Measurements from ENCODE around the gene TFR2. TPM values are rescaled to one million over a fixed set of nuclear protein-coding genes. Genes with fewer than 3 reads are reported as not detected.

Gene TFR2
- total RNA-seq, 1 donor from 2014 or later, result 0.34 TPM

- no peaks in the 10 kb centered on the region for H3K9me3 Mint-ChIP-seq
- no peak overlapping the region for H3K4me3 Mint-ChIP-seq
- peaks cover 25% of the 10 kb centered on the region for H3F3A ChIP-seq (ENCODE audit: low read depth)
Observed at GRCh38 chr7:100600730-100601038, 40.7 kb downstream of the TFR2 start.

GRCh38 chr7:100599911-100600729 is 41.2 kb downstream of the TFR2 start:
- peak; percentile 11 for DNase-seq (ENCODE audit: low spot score)
- TF ChIP-seq EZH2 (IDR thresholded peaks at IDR 0.05) (no peak), CTCF (IDR thresholded peaks at IDR 0.05) (peak; percentile 24)
- Histone ChIP-seq H3K79me2 (ENCODE audit: low read depth) (no peaks in the 10 kb centered on the region), H3K4me2 (no peak overlapping the region), H3K9ac (no peak overlapping the region), H3K36me3 (no peaks in the 10 kb centered on the region), H3K27ac (no peak overlapping the region), H3K27me3 (peaks cover 10% of the 10 kb centered on the region), H3K4me3 (no peak overlapping the region), H3K4me1 (peaks cover 24% of the 10 kb centered on the region), H2AFZ (replicated peaks) (no peak overlapping the region), H3K9me3 (ENCODE audit: low read depth) (no peaks in the 10 kb centered on the region), H4K20me1 (ENCODE audit: low read depth) (no peaks in the 10 kb centered on the region), H3F3A (ENCODE audit: low read depth) (peaks cover 19% of the 10 kb centered on the region)
- Mint-ChIP-seq H3K27me3 (ENCODE audit: insufficient read depth, low read depth) (peaks cover 4% of the 10 kb centered on the region), H3K9me3 (no peaks in the 10 kb centered on the region), H3K36me3 (no peaks in the 10 kb centered on the region), H3K4me3 (no peak overlapping the region), H3K27ac (no peak overlapping the region), H3K4me1 (peaks cover 31% of the 10 kb centered on the region)

More at GRCh38 chr7:100600730-100601038, 40.7 kb downstream of the TFR2 start:
- H3K27ac ChIP-seq, result no peak overlapping the region
- no peaks in the 10 kb centered on the region for H4K20me1 ChIP-seq (ENCODE audit: low read depth)
- H3K4me1 ChIP-seq, result peaks cover 28% of the 10 kb centered on the region
- TF ChIP-seq EZH2 (IDR thresholded peaks at IDR 0.05), result no peak
- peak; percentile 1 for TF ChIP-seq CTCF (IDR thresholded peaks at IDR 0.05)
- H3K9ac ChIP-seq, result no peak overlapping the region
- Mint-ChIP-seq H3K27ac (no peak overlapping the region), H3K36me3 (no peaks in the 10 kb centered on the region), H3K27me3 (ENCODE audit: insufficient read depth, low read depth) (peaks cover 4% of the 10 kb centered on the region), H3K4me1 (peaks cover 35% of the 10 kb centered on the region)
- H3K36me3 ChIP-seq, result no peaks in the 10 kb centered on the region
- DNase-seq (ENCODE audit: low spot score), result no peak
- no peak overlapping the region for H3K4me2 ChIP-seq
- no peak overlapping the region for H3K4me3 ChIP-seq
- no peaks in the 10 kb centered on the region for H3K79me2 ChIP-seq (ENCODE audit: low read depth)
- no peak overlapping the region for H2AFZ ChIP-seq (replicated peaks)
- H3K27me3 ChIP-seq, result peaks cover 16% of the 10 kb centered on the region
- no peaks in the 10 kb centered on the region for H3K9me3 ChIP-seq (ENCODE audit: low read depth)

- Histone ChIP-seq H4K20me1 (ENCODE audit: low read depth) (no peaks in the 10 kb centered on the region), H3K4me3 (no peak overlapping the region), H3K27ac (no peak overlapping the region), H3F3A (ENCODE audit: low read depth) (peaks cover 4% of the 10 kb centered on the region), H3K27me3 (no peaks in the 10 kb centered on the region), H3K79me2 (ENCODE audit: low read depth) (no peaks in the 10 kb centered on the region), H3K9me3 (ENCODE audit: low read depth) (no peaks in the 10 kb centered on the region), H2AFZ (replicated peaks) (no peak overlapping the region), H3K4me1 (peaks cover 20% of the 10 kb centered on the region), H3K4me2 (no peak overlapping the region), H3K36me3 (no peaks in the 10 kb centered on the region), H3K9ac (no peak overlapping the region)
- Mint-ChIP-seq H3K36me3 (no peaks in the 10 kb centered on the region), H3K4me3 (no peak overlapping the region), H3K27ac (peak overlapping the region; percentile 20), H3K27me3 (ENCODE audit: insufficient read depth, low read depth) (peaks cover 5% of the 10 kb centered on the region), H3K9me3 (no peaks in the 10 kb centered on the region), H3K4me1 (peaks cover 24% of the 10 kb centered on the region)
- no peak for DNase-seq (ENCODE audit: low spot score)
- no peak for TF ChIP-seq EZH2 (IDR thresholded peaks at IDR 0.05)
- no peak for TF ChIP-seq EZH2phosphoT487 (IDR thresholded peaks at IDR 0.05)
- TF ChIP-seq CTCF (IDR thresholded peaks at IDR 0.05), result no peak
Observed at GRCh38 chr7:100598425-100598824, 42.9 kb downstream of the TFR2 start.

All from neural progenitor cell (in vitro differentiated cells).